NCI-H1694 treated with DMSO at 0.1 percent for 48 hours (cell line): ENCODE results near the gene KSR2.
"Not testable (repeated sequence)": the region's sequence is repeated elsewhere in the genome, so short reads cannot be mapped to it uniquely, and the experiment has no call there.

Experiments
- DNase-seq: peaks from one replicate; lab custom pipeline; 2025; lab: John Stamatoyannopoulos, UW

The KSR2 gene

DNA sequence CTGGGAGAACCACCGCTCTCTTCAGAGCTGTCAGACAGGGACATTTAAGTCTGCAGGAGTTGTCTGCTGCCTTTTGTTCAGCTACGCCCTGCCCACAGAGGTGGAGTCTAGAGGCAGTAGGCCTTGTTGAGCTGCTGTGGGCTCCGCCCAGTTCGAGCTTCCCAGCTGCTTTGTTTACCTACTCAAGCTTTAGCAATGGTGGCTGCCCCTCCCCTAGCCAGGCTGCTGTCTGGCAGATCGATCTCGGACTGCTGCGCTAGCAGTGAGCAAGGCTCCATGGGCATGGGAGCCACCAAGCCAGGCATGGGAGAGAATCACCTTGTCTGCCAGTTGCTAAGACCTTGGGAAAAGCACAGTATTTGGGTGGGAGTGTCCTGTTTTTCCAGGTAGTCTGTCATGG, 340.1 kb downstream of the KSR2 start:
- not testable (repeated sequence) for DNase-seq

DNA sequence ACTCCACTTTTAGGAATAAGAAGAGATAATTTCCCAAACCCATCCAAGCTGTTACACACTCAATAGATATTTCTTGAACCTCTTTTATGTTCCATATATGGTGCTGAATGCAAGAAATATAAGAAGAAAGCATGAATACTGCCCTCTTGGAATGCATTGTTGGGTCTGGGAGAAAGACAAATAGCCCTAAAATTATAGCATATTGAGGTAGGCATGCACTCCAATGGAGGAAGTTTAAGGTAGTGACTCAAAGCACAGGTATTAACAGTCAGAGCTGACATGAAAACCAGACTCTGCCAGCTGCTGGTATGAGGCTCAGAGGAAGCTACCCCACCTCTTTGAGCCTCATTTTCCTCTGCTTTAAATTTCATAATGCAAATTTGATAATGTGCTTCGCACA, 346.0 kb downstream of the KSR2 start:
- DNase-seq: no peak

DNA sequence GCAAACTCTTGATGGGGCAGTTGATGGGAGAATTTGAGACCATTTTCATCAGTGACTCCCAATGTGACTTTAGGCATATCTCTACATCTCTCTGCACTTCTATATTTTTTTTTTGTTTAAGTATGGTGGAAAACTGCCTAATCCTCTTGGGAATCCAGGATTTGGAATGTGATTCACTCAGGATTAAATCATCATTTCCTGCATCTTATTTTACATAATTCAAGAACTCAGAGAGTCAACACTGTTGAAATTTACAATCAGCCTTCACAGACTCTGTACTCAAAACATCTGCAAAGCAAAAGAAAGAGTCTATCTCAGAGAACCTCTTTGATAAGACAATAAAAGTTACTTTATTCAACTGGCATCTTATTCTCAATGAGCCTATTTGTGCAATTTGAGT, 346.7 kb downstream of the KSR2 start:
- DNase-seq: no peak

DNA sequence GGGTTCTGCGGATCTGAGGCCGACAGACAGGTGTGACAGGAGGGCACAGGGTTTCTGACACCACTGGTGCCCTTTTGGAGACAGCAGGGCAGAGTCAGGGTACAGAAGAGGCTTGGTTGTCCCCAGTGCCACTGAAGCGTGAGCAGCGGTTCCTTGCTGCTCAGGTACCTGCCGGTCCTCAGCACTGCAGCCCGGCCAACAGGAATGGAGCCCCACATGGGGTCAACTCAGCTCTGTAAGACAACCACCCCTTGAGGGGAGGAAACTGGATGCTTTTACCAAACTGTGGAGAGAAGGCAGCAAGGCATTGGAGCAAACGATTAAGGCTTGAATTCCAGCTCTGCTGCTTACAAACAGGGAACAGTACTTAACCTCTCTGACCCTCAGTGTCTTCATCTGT, 361.0 kb downstream of the KSR2 start:
- DNase-seq: no peak

DNA sequence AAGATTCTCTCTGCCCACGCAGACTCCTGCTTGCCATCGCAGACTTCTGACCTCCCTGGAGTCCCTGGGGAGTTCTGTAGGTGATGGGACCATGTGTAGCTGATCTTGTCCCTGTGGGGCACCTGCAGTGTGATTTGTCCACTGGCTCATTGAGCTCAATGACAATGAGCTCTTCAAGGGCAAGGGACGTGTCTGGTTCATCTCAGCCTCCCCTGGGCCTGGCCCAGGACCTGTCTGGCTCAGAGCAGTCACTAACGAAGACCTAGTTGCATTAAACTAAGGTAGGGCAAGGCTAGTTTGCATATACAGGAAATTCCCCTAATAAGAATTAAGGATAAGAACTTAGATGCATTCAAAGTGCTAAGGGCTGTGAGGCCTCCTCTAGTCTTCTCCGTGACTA, 361.8 kb downstream of the KSR2 start:
- no peak for DNase-seq

DNA sequence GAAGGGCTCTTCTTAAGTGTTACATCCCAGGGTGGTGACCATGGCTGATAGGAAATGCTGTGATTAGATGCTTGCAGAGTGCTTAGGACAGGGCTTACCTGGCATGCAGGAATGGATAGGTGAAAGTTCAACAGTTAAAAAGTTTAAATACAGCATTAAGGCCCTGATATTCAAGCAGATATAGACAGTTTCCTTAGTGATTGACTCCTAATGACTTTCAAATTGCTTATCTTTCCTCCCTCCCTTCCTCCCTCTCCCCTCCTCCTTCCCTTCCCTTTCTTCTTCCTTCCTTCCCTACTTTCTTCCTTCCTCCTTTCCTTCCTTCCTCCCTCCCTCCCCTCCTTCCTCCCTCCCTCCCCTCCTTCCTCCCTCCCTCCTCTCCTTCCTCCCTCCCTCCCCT, 362.8 kb downstream of the KSR2 start:
- DNase-seq: no peak

DNA sequence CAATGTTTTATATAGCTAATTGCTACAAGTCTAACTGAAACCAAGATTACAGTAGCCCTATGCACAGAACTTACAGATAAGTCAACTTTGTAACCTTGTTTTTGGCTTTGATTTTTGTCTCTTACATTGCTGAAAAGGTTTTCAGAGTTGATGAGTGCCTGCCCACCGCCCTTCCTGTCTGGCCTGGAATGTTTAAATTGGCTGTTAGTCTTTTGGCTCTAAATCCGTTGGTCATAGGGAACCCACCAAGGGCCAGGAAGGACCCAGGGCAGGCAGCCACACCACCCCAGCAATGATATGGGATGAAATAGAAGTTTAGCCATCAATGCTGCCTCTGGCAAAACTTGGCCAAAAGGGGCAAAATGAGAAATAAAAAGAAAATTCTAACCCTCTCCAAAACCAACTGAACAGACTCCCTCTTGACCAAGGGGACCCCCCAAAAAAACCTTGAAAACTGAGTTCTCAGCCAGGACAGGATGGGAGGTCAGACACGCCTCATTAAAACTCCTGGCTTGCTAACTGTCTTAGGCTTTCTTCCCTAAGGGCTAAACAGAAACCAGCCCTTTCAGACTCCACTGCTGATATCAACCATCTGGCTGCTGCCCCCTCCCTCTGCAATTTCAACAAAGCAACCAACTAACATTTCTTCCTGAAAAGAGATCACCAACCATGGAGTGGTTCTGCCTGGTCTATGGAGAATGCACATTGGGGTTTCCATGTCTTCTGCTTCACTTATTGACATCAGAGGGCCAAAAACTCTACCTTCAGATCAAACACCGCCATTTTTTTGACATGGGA, 365.3 kb downstream of the KSR2 start:
- DNase-seq: no peak

DNA sequence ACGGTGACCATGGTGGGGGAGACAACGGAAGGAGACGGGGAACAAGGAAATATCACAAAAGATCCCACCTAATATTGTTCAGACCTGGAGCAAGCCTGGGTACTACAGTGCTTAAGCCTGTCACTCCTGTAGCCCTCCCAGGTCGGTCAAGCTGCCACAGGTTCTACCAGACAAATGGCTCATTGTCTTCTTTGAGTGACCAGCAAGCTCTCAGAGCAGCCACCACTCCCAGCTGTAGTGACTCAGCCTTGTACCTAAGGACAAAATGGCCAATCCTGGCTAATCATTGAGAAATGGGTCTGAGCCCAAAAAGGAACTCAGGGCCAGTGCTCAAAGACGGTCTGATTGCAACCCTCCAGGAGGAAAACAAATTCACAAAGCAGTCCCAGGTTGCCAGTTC, 368.9 kb downstream of the KSR2 start:
- DNase-seq: no peak

DNA sequence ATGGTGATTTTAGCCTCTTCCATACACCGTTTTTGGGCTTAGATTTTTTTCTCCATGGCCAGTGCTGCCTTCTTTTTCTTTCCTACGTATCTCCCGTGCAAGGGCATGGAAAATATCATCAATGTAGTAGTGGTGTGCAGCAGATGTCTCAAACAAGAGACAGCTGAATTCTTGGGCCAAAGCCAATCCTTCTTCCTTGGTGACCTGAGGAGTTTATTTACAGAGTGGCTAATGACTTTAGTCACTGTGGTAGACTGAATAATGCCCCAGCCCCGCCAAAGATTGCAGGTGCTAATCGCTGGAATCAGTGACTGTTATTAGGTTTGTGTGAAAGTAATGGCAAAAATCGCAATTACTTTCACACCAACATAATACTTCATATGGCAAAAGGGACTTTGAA, 371.8 kb downstream of the KSR2 start:
- peak; percentile 20 for DNase-seq

DNA sequence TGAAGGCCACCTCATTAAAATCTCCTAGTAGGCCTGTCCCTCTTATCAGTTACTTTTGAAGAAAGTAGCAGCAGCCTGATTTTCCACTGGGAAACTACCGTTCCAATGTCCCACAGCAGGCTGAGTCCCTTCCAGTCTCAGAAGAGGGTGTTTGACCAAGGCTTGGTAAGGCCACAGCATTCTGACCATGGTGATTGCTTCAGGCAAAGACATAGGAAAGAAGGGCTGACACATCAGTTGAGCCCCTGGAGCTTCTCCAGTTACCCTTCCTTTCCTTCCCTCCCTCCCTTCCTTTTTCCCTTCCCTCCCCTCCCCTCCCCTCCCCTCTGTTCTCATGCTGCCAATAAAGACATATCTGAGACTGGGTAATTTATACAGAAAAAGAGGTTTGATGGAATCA, 373.0 kb downstream of the KSR2 start:
- no peak for DNase-seq

DNA sequence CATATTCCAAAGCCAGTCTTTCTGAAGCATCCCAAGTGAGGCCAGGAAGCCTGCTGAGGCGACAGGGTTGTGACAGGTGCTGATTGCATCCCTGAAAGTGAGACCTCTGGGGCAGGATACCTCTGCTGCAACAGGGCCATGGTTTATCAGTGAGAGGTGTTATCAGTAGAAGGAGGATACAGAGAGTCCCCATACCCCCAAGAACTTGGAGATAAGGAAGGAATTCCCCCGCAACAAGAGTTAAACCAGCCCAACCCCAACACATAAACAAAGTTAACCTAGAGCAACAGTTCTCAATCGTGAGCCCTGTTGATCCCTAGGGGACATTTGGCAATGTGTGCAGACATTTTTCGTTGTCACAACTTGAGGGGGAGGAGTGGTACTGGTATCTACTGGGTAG, 374.3 kb downstream of the KSR2 start:
- no peak for DNase-seq

DNA sequence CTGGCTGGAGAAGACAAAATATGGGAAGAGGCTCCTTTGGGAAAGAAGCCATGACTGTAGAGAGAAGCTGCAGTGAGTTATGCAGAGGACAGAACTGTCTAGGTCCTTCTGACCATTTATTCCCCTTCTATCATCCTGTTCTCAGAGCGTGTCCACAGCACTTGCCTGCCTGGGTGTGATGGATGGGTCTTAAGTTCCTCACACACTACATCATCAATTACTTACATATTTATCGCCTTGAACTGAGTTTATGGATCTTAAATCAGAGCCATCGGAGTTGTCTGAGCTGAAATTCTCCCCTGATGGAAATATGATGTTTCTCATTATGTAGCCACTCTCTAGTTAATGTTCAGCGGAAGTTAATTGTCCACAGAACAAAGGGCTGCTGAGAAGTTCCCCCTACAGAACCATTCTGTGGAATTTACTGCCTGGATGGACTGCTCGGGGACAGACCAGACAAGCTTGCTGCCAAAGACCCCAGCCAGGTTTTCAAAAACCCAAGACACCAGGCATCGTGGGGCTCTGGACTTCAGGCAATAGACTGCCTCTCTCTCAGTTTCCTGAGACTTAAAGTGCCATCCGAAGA, 374.9 kb downstream of the KSR2 start:
- DNase-seq: no peak

DNA sequence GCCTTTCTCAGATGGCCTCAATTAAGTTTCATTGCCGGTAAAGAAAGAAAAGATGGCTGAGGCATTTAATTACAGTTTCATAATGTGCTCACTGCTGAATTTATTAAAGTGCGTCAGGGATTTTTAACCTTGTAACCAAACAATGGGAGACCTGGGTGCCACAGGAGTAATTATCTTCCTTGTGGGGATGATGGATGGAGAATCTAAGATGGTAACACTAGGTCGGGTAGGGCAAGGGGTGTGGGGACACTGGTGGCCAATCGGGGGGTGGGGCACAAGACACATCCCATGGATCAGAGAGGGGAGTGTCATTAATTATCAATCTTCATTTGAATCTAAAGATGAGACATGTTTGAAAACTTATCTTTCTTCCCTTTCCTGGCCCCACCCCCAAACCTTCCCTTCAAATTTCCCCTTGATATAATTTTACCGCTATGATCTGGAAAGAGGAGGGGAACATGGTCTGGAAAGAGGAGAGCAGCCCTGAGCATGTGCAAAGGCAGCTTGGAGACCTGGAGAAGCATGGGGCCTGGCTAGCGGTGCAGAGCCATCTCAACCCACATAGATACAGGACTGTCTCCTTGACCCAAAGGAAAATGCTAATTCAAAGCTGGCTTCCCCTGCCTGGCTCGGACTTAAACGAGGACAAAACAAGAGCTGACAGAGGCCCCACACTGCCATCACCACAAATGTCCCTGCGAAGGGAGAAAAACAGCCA, 376.0 kb downstream of the KSR2 start:
- no peak for DNase-seq

DNA sequence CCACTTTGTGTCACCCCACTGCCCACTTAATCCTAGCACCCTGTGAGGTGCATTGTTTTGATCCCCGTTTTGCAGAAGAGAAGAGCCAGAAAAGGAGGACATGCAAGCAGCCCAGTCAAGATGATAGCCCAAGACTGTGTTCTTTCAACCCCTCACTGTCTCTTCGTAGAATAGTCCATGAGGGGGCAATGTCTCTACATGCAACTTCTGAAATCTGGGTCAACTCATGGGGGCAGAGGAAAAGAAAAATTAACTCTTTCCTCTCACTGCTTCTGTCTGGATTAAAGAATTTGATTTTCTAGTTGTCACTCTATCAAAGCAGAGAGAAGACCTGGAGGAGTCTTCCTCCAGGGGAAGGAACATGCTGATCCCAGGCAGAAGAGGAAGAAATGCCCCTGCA, 377.8 kb downstream of the KSR2 start:
- no peak for DNase-seq

DNA sequence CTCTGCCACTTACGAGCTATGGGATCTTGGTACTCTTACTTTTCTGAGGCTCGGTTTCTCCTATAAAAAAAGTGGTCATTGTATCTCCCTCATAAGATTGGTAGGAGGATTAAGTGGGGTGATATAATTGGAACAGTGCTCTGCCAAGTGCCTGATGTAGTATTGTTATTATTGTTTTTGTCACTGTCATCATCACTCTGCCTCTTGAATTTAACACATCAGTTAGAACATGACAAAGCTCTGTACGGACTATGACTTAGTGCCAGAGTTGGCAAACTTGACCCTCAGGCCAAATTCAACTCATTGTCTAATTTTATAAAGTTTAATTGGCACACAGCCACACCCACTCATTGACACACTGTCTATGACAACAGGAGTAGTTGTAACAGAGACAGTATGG, 378.4 kb downstream of the KSR2 start:
- DNase-seq: no peak

DNA sequence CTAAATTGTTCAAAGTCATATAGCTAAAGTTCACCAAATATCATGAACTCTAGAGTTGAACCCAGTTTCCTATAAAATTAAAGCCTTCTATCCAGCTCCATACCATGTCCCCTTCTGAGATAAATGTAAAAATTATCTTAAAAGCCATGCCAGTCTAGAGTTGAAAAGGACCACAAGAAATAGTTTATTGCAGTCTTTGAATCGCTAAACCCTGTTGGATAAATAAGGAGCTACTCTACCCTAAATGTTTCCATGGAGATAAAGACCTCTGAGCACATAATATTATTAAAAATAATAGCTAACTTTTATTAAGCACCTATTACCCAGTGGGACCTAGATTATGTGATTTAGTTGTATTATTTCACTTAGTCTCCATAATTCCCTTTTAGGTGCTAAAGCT, 379.8 kb downstream of the KSR2 start:
- no peak for DNase-seq

DNA sequence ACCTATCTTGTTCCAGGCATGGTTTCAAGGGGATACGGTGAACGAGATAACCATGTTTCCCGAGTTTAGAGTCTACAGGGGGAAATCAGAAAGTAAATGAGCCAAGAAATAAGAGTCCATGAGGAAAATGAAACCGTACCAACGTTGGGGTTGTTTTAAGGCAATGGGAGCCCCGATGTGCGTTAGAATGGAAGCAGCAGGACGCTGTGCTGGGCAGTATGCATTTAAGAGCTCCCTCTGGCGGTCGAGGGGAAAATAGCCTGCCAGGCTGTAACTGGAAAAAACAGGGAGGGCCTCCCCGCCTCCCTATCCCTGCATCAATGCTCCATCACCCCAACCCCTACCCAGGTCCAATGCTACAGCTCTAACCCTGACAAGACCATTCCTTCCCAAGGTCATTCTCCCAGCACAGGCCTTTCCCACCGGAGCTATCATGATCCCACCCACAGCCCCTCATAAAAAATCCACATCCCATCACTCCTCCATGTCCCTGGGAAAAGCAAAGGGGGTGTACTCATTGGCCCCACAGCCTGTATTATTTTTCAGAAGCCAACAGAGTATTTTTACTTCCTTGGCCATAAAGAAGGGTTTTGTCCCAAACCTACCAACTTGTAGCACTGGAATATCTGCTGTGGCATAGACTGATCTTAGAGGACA, 381.0 kb downstream of the KSR2 start:
- DNase-seq: peak; percentile 36

DNA sequence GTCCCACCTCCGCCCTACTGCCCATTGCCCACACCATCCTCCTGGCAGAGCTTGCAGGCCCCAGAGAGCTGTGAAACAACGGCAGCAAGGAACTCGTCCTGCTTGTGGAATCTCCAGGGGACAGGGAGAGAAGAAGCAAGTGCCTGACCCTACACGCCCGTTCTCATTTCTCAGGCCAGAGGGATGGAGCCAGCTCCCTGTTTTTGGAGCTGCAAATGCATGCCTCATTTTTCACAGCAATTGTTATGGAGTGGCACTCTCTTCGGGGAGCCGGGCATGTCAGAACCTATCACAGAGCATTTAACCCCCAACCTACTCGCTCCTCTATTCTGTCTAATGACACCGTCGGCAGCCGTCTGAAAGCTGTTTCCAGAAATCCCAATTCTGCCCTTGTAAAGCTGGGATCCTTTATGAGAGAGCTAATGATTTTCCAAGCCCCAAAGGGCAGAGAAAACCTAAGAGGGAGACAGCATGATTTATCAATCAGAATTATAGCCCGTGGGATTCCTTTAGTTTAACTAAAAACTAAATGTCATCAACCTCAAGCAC, 385.0 kb downstream of the KSR2 start:
- DNase-seq: peak; percentile 23

DNA sequence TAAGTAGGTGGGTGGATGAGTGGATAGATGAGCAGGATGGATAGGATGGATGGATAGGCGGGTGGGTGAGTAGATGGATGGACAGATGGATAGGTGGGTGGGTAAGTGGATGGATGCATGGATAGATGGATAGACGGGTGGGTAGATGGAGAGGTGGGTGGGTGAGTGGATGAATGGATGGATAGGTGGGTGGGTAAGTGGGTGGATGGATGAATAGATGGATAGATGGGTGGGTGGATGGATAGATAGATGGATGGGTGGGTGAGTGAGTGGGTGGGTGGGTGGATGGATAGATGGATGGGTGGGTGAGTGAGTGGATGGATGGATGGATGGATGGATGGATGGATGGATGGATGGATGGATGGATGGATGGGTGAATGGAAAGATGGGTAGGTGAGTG, 385.7 kb downstream of the KSR2 start:
- no peak for DNase-seq

DNA sequence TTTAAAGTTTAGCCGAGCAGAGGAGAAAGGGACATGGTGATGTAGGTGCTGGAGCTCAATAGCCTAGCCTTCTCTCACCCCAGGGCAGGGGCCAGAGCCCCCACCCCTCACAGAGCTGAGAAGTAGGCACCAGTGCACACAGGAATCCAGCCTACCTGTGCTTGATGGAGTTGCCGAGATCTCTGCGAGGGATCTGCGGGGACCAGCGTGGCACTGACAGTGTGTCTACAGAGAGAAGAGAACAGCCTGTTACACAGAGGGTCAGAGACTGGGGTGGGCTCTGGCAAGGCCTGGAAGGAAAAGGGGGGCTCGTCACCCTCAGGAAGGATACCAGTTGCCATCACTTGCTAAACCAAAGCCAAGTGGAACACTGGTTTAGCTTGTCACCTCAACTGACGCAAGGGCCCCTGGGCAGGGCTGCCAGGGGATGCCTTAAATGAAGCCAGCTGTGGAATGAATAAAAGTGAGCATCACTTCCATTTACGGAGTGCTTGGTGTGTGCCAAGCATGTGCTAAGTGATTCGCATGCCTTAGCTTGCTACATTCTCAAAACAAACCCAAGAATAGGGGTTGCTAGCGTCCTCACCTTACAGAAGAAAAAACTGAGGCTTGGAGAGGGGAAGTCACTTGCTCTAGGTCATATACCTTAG, 386.5 kb downstream of the KSR2 start:
- DNase-seq: no peak

DNA sequence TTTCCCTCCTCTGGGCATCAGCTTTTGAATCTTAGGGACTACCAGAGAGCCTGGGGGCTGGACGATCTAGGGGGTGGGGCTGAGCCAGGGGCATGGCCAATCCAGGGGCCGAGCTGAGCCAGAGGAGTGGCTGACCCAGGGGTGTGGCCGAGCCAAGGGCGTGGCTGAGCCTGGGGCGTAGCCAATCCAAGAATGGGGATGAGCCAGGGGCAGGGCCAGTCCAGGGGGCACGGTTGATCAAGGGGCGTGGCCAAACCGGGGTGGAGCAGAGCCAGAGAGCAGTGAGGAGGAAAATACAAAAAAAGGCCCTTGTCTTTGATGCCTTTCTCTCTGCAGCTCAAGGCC, 388.1 kb downstream of the KSR2 start:
- DNase-seq: no peak
